Cardiac fibroblast (primary cell): ENCODE measurements around the gene CCIN.

ENCODE experiments used
- DNase-seq, 2 donors: peaks; one replicate each; pipeline versions ENCODE4 v3.0.0 to v3.0.0-alpha.2; 2010; ENCODE audit warnings: low read depth in 2 of 2
- H3K4me3 ChIP-seq, 2 donors: replicated peaks in 1 of 2; 1 replicate in 1 of 2; 2 replicates in 1 of 2; pipeline ENCODE4 v1.5.1; 2011; ENCODE audit warnings: low read depth in 2 of 2, low read length in 2 of 2, mild to moderate bottlenecking in 2 of 2, moderate library complexity in 1 of 2
- TF ChIP-seq, protein P1 (sequence below): IDR thresholded peaks from one replicate; pipeline ENCODE4 v1.5.1; 2011; ENCODE audit warnings: low read depth, mild to moderate bottlenecking, low read length, inconsistent platforms

Gene CCIN

DNA sequence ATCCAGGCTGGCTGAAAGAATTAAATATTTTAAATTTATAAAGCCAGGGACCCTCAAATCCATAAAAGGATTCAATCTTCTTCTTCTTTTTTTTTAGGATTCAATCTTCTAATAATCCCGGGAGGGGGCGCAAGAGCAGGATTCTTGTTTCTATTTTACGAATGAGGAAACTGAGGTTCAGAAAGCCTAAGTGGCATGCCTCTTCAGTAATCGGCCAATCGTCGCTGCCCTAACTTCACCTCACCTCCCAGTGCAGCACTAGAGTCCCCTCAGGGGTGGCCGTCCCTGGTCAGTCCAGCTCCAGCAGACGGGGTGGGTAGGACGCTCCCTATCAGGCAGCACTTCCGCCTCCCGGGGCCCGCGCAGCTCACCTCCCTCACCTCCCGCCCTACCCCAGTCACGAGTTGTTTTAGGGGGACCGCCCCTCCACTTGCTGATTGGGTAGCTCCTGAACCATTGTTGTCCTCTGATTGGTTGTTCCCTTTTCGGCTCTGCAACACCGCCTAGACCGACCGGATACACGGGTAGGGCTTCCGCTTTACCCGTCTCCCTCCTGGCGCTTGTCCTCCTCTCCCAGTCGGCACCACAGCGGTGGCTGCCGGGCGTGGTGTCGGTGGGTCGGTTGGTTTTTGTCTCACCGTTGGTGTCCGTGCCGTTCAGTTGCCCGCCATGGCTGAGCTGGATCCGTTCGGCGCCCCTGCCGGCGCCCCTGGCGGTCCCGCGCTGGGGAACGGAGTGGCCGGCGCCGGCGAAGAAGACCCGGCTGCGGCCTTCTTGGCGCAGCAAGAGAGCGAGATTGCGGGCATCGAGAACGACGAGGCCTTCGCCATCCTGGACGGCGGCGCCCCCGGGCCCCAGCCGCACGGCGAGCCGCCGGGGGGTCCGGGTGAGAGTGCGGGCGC lies 21.5 kb downstream of the CCIN start, which contains the start of gene CLTA:
Gene CLTA (plus strand): TSS at position 534 of the 902 bp plus-strand sequence. CDS start 136 bp downstream, at position 670.
- H3K4me3 ChIP-seq = peak within 1 kb of the TSS; percentile 73 to 74
- peak; percentile 99 for DNase-seq
- TF ChIP-seq, protein P1, sequence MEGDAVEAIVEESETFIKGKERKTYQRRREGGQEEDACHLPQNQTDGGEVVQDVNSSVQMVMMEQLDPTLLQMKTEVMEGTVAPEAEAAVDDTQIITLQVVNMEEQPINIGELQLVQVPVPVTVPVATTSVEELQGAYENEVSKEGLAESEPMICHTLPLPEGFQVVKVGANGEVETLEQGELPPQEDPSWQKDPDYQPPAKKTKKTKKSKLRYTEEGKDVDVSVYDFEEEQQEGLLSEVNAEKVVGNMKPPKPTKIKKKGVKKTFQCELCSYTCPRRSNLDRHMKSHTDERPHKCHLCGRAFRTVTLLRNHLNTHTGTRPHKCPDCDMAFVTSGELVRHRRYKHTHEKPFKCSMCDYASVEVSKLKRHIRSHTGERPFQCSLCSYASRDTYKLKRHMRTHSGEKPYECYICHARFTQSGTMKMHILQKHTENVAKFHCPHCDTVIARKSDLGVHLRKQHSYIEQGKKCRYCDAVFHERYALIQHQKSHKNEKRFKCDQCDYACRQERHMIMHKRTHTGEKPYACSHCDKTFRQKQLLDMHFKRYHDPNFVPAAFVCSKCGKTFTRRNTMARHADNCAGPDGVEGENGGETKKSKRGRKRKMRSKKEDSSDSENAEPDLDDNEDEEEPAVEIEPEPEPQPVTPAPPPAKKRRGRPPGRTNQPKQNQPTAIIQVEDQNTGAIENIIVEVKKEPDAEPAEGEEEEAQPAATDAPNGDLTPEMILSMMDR = peak; percentile 59

DNA sequence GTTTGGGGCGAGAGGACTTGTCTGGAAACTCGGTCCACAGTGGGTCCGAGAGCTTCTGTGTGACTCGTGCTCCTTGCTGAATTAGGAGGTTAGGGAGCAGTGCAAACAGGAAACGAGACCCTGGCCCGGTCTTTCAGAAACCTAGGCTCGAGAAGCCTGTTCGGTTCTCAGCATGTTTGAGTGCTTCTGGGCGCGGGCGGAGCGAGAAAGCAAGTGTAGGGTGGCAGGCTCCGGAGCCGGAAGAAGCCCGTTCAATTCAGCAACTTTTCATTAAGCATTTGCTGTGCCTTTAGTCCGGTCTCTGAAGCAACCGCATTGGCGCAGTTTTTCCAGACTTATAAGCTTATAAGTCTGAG lies 22.1 kb downstream of the CCIN start:
- peak overlapping the region; percentile 73 to 74 for H3K4me3 ChIP-seq
- TF ChIP-seq, protein P1 = no peak
- peak; percentile 28 to 31 for DNase-seq

DNA sequence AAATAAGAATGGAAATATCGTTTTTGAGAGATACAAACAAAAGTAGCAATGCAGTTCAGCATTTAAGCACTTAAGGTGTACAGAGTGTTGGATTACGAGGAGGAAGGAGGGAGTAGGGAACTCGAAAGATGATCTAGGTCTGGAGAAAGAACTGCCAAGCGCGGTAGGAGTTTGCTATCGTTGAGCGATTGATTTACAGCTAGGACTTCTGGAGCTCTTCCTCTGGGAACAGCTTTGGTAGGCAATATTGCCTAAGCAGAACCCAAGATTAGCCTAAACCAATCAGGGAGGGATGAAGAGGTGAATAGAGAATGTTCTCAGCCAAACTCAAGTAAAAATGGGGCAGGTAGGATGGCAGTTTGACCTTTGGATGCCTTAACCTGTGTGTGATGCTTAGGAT lies 22.5 kb downstream of the CCIN start:
- peak overlapping the region; percentile 73 to 74 for H3K4me3 ChIP-seq
- TF ChIP-seq, protein P1 = no peak
- no peak for DNase-seq

DNA sequence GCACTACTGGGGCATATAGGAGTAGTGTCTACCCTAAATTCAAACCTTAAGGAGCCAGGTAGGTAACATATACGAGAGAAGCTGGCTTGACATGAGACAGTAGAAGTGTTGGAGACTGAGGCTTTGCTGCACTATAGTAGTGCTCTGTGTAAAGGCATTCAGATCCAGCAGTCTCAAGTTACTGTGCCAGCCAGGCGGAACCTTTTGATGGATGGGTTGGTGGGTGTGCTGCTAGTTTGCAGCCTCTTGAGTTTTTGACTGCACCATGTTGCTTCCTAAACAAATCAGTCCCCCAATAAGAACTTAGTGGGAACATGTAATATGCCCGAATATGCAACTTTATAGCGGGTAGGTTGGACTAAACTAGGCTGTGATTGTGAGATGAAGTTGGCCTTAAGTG lies 23.0 kb downstream of the CCIN start:
- TF ChIP-seq, protein P1 = no peak
- peak in 1 of 2 donors; percentile 22 for DNase-seq
- H3K4me3 ChIP-seq = peak overlapping the region; percentile 73 to 74

DNA sequence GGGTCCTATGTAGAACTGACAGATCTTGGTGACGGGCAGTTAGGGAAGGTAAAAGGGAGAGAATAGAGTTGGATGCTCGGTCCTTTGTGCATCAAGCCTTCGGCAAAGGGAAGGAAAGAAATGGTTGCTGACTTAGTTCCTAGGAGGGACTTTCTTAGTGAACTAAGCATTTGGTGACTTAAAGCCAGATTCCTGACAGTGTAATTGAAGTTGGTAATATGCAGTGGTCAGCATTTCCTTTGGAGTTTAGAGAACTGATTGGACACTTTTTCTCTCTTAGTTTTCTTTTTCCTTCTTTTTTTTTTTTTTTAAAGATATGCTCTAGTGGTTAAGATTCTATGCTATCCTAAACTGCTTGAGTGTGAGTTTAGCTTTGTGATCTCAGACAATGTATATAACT lies 23.8 kb downstream of the CCIN start:
- H3K4me3 ChIP-seq = peak overlapping the region; percentile 73 to 74
- TF ChIP-seq, protein P1 = no peak
- DNase-seq = peak in 1 of 2 donors; percentile 16

DNA sequence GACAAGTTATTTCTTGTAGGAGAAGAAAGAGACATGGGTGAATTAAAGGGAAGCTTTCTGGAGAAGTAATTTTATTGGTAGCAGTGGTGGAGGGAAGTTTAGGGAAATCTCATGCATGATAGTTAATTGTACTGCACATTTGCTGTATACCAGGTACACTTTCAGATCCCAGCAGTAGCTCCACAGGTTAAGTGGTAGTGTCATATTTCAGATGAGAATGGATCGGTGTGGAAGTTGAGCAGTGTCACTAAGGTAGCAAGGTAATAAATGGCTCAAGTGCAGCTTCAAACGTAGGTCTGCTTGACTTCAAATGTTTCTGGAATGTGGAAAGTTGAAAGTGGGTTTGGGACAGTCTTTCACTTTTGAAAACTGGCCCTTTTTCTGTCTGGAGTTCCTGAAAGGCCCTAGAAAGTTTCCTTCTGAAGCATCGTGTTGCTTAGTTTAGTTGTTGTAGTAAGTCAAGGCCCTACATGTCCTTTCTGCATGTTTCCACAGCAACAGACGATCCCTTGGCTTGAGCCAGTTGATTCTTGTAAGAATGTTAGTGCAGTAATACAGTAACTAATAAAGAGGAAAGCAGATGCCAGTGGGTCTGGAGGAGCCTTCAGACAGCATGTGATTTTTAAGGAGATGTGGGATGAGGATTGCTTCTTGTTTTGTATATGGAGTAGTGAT lies 25.3 kb downstream of the CCIN start:
- TF ChIP-seq, protein P1 = no peak
- no peak overlapping the region for H3K4me3 ChIP-seq
- DNase-seq = peak in 1 of 2 donors; percentile 38
